Mesenteric fat pad (tissue), 1 donor: ENCODE results near the gene TBC1D3B. TPM values are rescaled to one million over a fixed set of nuclear protein-coding genes. Genes with fewer than 3 reads are reported as not detected.
"Not testable (repeated sequence)": the region's sequence is repeated elsewhere in the genome, so short reads cannot be mapped to it uniquely, and the experiment has no call there.

Experiments used
- DNase-seq: peaks from one replicate; pipeline ENCODE4 v3.0.0-alpha.2; 2020; ENCODE audit warnings: low spot score
- total RNA-seq: library from RNA; stranded (reverse); fragmentation: NEBNext Ultra II Directional; extraction: Animal tissue kit (Norgen Biotek cat#: 25700); gene quantifications from one replicate; pipeline ENCODE4 v1.2.1, GENCODE V29; 2021
- donor health status: DM: yes; HTN: yes; CAD: no.

The TBC1D3B gene
- total RNA-seq, 1 donor from 2014 or later: 3.3 TPM

GRCh38 chr17:36182176-36183000, 6.0 kb upstream of the TBC1D3B start:
- DNase-seq: peak; percentile 91

- not testable (repeated sequence) for DNase-seq
Observed at GRCh38 chr17:36181446-36182175, 5.2 kb upstream of the TBC1D3B start.

- DNase-seq: not testable (repeated sequence)
Observed at GRCh38 chr17:36168836-36169235, 7.6 kb downstream of the TBC1D3B start.

- no peak for DNase-seq
Observed at GRCh38 chr17:36153895-36154610, 22.4 kb downstream of the TBC1D3B start.

GRCh38 chr17:36152639-36153120, 23.8 kb downstream of the TBC1D3B start:
- DNase-seq: no peak

GRCh38 chr17:36151891-36152638, 24.4 kb downstream of the TBC1D3B start:
- no peak for DNase-seq

GRCh38 chr17:36149296-36149820, 27.1 kb downstream of the TBC1D3B start:
- DNase-seq: no peak

GRCh38 chr17:36148559-36149295, 27.7 kb downstream of the TBC1D3B start:
- peak; percentile 96 for DNase-seq

- no peak for DNase-seq
Observed at GRCh38 chr17:36147601-36148000, 28.8 kb downstream of the TBC1D3B start.

- no peak for DNase-seq
Observed at GRCh38 chr17:36144981-36145729, 31.3 kb downstream of the TBC1D3B start.

- no peak for DNase-seq
Observed at GRCh38 chr17:36144014-36144413, 32.4 kb downstream of the TBC1D3B start.

GRCh38 chr17:36142806-36143205, 33.6 kb downstream of the TBC1D3B start:
- DNase-seq: no peak

GRCh38 chr17:36142235-36142634, 34.2 kb downstream of the TBC1D3B start:
- DNase-seq: no peak

- no peak for DNase-seq
Observed at GRCh38 chr17:36136439-36136838, 40.0 kb downstream of the TBC1D3B start.

- no peak for DNase-seq
Observed at GRCh38 chr17:36136036-36136435, 40.4 kb downstream of the TBC1D3B start.

- DNase-seq: no peak
Observed at GRCh38 chr17:36135465-36135864, 41.0 kb downstream of the TBC1D3B start.

GRCh38 chr17:36133602-36134236, 42.7 kb downstream of the TBC1D3B start:
- no peak for DNase-seq

GRCh38 chr17:36132421-36132831, 44.0 kb downstream of the TBC1D3B start:
- DNase-seq: no peak

GRCh38 chr17:36131931-36132330, 44.5 kb downstream of the TBC1D3B start:
- no peak for DNase-seq
